ENCODE measurements around the gene DNAAF1. TPM values are rescaled to one million over a fixed set of nuclear protein-coding genes. Genes with fewer than 3 reads are reported as not detected.
A peak's percentile ranks its signal among the peaks of the same experiment; 100 is the strongest.

The DNAAF1 gene
- total and polyA plus RNA-seq, 2 of the 4 experiments (the other 2 are of a cell fraction), result 0.05 TPM; not detected in 1

DNA sequence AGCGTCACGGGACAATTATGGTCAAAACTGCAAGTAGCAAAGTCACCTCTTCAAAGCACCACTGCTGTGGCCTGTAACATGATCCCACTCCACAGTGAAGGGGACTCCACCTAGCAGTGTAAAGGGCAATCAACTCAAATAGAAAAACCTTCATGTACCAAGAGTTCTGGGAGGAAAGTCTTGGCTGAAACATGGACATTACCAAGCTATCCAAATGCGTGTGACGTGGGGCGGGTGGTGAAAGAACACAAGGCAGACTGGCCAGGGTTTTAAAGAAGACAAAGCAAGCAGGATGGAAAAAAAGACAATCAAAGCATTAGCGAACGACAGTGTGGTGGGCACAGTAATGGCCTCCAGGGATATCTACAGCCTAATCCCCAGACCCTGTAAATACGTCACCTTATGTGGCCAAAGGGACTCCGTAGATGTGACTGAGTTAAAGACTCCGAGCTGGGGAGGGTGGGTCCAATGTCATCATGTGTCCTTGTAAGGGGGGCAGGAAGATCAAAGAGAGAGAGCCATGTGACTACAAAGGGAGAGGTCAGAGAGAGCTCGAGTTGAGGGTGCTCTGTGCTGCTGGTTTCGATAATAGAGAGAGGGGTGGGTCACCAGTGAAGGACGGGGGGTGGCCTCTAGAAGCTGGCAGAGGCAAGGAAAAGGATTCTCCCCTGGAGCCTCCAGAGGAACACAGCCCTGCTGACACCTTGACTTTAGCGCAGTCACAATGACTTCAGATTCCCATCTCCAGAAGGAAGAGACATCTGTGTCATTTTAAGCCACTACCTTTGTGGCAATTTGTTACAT is 6.1 kb upstream of the DNAAF1 start:
- 79% methylated on average over 3 of the region's 14 CpGs; no CpG with 5 or more reads in 1 of the 2 experiments for WGBS, 2 experiments (ENCODE audit: extremely low coverage in 2 of 2, insufficient read length in 1 of 2)
- CTCF ChIA-PET, result no interaction called here
- Histone ChIP-seq H3K18ac (ENCODE audit: low read depth, low read length) (no peak overlapping the region), H3K14ac (replicated peaks; ENCODE audit: low read depth, low read length) (peak overlapping the region; percentile 69; the same call in 1 of the 2 replicates), H2BK20ac (ENCODE audit: low read depth, low read length) (peak overlapping the region; percentile 39; the same call in 1 of the 2 replicates), H4K91ac (ENCODE audit: insufficient read depth, low read depth, low read length) (peak overlapping the region; percentile 62), H3K4me2 (ENCODE audit: low read depth, low read length) (peak overlapping the region; percentile 25; the same call in 1 of the 2 replicates), H3K9me3 (ENCODE audit: control insufficient read depth, insufficient read depth, low read length) (no peaks in the 10 kb centered on the region), H2AK5ac (ENCODE audit: low read depth, low read length) (peak overlapping the region; percentile 15; the same call in 1 of the 2 replicates), H3K79me1 (ENCODE audit: low read depth in 1 of 2, low read length in 2 of 2) (peaks cover 28 to 75% of the 10 kb centered on the region in 2 experiments), H3K27ac (ENCODE audit: insufficient read depth, low read length) (no peak overlapping the region), H2AFZ (replicated peaks; ENCODE audit: low read length, poor library complexity) (peak overlapping the region; percentile 25), H3K4me3 (ENCODE audit: insufficient read depth, low read depth, low read length) (no peak overlapping the region), H3K9ac (ENCODE audit: low read depth, low read length) (no peak overlapping the region), H3K27me3 (ENCODE audit: control insufficient read depth, insufficient read depth, low read length) (no peaks in the 10 kb centered on the region), H3K36me3 (ENCODE audit: control insufficient read depth, insufficient read depth, low read length) (no peaks in the 10 kb centered on the region), H2BK5ac (ENCODE audit: low read depth, low read length, poor library complexity, severe bottlenecking) (no peak overlapping the region), H3K4ac (ENCODE audit: low read depth, low read length) (peak overlapping the region; percentile 45), H4K20me1 (ENCODE audit: insufficient read depth, low read length) (peaks cover 23% of the 10 kb centered on the region; the same call in 1 of the 2 replicates), H3K9me1 (ENCODE audit: insufficient read depth, low read length) (peaks cover 20% of the 10 kb centered on the region), H3K23ac (ENCODE audit: low read depth, low read length) (peak overlapping the region; percentile 45), H4K5ac (ENCODE audit: low read depth, low read length) (no peak overlapping the region; the same call in 1 of the 2 replicates), H2BK15ac (ENCODE audit: low read depth, low read length) (no peak overlapping the region), H4K8ac (ENCODE audit: low read depth in 2 of 2, low read length in 2 of 2) (peak overlapping the region in 1 of 2 experiments; percentile 61; a peak in 2 of 4 replicates), H2BK120ac (ENCODE audit: low read depth, low read length) (no peak overlapping the region), H3K56ac (ENCODE audit: extremely low read depth, insufficient read depth, low read length) (no peak overlapping the region), H2AK9ac (replicated peaks; ENCODE audit: low read depth, low read length, poor library complexity) (peak overlapping the region; percentile 33), H3K4me1 (ENCODE audit: control insufficient read depth, insufficient read depth, low read length) (peaks cover 27% of the 10 kb centered on the region)
- in situ Hi-C loops (cut with MboI; ENCODE audit: low sequenced_read_pairs), result no loop called here
- POLR2A ChIA-PET (ENCODE audit: unreplicated experiment), result no interaction called here
- ATAC-seq (ENCODE audit: low read depth) (peak; percentile 30; the same call in 1 of the 2 replicates), DNase-seq (peak; percentile 52)
- BruUV-seq (replicated peaks), result no TSS peak
- intact Hi-C loops (cut with micrococcal nuclease), result no loop called here
- TF ChIP-seq NFE2L2 (IDR thresholded peaks at IDR 0.05; ENCODE audit: low read depth, low read length), result no peak
- TF ChIP-seq, protein P1, sequence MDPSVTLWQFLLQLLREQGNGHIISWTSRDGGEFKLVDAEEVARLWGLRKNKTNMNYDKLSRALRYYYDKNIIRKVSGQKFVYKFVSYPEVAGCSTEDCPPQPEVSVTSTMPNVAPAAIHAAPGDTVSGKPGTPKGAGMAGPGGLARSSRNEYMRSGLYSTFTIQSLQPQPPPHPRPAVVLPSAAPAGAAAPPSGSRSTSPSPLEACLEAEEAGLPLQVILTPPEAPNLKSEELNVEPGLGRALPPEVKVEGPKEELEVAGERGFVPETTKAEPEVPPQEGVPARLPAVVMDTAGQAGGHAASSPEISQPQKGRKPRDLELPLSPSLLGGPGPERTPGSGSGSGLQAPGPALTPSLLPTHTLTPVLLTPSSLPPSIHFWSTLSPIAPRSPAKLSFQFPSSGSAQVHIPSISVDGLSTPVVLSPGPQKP (IDR thresholded peaks at IDR 0.05; ENCODE audit: borderline replicate concordance, low read depth, low read length), result no peak
- TF ChIP-seq RAD21 (IDR thresholded peaks at IDR 0.05; ENCODE audit: low read length), result no peak
- TF ChIP-seq RCOR1 (IDR thresholded peaks at IDR 0.05; ENCODE audit: insufficient replicate concordance, low read length), result no peak
- TF ChIP-seq CEBPB (IDR thresholded peaks at IDR 0.05; ENCODE audit: low read depth, low read length), result no peak
- TF ChIP-seq MAFK (IDR thresholded peaks at IDR 0.05; ENCODE audit: low read depth, low read length), result no peak
- TF ChIP-seq POLR2A (IDR thresholded peaks at IDR 0.05; ENCODE audit: low read depth, low read length), result no peak
- no peak for TF ChIP-seq BHLHE40 (IDR thresholded peaks at IDR 0.05; ENCODE audit: low read depth, low read length)
- no peak for TF ChIP-seq FOS (IDR thresholded peaks at IDR 0.05; ENCODE audit: low read depth, low read length)
- TF ChIP-seq, protein P2, sequence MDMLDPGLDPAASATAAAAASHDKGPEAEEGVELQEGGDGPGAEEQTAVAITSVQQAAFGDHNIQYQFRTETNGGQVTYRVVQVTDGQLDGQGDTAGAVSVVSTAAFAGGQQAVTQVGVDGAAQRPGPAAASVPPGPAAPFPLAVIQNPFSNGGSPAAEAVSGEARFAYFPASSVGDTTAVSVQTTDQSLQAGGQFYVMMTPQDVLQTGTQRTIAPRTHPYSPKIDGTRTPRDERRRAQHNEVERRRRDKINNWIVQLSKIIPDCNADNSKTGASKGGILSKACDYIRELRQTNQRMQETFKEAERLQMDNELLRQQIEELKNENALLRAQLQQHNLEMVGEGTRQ (IDR thresholded peaks at IDR 0.05; ENCODE audit: low read depth, low read length), result no peak
- no peak for TF ChIP-seq MAZ (IDR thresholded peaks at IDR 0.05; ENCODE audit: borderline replicate concordance, low read depth, low read length)
- no peak for TF ChIP-seq SMC3 (IDR thresholded peaks at IDR 0.05; ENCODE audit: low read depth, low read length)
- dilution Hi-C loops (cut with HindIII; ENCODE audit: low sequenced_read_pairs, unreplicated experiment), result no loop called here
